ENCODE measurements around the gene METTL25B. TPM values are rescaled to one million over a fixed set of nuclear protein-coding genes. Genes with fewer than 3 reads are reported as not detected.

METTL25B gene
- total RNA-seq, result 8.5 and 10.8 TPM in 2 replicates

DNA sequence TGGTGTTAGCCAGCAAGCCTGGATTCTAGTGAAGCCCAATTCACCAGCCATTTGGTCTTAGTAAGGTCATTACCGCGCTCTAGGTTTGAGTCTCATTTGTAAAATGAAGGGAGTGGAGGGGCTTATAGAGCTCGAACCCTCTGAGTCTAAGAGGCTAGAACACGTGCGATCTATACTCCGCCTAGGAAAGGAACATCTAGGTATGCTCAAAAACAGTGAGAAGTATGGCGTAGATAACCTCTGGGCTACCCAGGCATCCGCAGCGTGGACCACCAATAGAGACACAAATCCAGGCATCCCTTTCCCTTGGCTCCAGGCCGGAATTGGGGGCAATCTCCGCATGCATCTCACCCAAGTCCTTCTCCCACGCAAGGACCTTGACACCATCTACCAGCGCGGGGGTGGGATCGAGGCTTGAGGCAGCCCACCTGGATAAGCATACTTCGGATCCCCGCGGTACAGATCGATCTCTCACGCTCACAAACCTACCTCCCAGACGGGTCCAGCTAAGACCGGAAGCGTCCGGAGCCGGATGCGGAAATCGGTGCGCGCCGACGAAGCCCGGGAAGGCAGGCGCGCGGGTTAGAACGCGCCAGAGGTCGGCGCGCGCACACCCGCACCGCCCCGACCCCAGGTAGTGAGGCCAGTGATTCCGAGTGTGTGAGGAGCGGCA, at the start of gene METTL25B:
TSS of gene METTL25B (plus strand) at position 544 of the 673 bp plus-strand sequence. CDS start 636 bp downstream, outside the sequence.

DNA sequence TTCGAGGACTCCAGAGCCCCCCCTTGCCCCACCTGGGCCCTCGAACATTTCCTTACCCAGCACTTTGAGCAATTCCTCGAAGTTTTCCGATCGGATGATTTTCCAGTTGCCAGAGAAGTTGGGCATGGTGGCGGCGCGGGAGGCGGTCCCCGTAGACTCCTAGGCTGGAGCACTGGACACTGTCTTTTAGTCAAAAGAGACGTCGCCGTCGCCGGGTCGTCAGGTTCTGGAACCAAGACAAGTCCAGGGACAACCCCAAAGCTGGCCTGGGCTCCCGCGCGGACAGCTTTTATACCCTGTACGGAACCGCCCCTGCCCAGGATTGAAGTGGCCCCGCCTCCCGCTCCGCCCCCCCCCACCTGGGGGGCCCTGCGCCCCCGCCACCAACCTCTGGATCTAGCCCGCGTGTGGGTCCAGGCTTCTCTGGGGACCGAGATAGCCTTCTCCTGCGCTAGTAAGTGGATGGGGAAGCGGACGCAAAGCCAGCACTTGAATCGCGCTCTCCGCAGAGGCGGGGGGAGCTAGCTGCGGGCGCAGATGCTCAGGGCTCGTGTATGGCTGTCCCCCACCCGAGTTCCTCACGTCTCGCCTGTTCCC, 22.9 kb upstream of the METTL25B start, which contains the start of gene CRABP2:
TSS of gene CRABP2 (minus strand) at position 263 of the 597 bp plus-strand sequence. CDS start at position 126, 137 bp downstream.

DNA sequence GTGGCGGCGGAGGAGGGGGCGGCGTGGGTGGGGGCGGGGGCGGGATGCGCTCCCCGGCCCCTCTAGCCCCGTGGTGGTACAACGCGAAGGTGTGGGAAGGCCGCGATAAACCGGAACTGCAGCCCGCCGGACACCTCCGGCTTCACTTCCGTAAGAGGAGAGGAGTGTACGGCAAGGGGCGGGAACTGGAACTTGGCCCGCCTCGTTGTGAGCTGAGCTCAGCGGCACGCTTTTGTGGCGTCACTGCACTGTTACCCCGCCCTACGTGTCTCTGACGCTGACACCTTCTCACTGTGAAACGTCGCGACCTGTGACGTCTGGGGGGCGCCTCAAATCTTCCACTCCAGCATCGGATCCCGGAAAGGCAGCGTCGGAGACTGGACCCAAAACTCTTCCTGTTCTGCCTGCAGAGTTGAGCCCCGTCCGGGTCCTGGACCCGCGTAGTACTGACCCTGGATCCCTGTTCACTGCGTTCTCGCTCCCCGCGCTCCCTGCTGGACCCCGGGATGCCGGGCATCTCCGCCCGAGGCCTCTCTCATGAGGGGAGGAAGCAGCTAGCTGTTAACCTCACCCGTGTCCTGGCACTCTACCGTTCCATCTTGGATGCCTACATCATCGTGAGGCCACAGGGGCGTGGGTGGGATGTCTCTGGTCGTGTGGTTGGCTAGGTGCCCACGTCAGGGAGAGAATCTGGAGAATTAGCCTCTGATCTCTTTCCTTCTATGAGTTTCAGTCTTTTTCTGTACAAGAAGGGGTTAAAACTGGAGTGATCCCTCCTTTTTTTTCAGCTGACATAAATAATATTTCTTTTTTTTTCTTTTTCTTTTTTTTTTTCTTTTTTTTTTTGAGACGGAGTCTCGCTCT, 562 bp downstream of the METTL25B start, which contains the start of gene ISG20L2:
TSS of gene ISG20L2 (minus strand) at position 168 of the 864 bp plus-strand sequence. CDS start 1,114 bp downstream, outside the sequence.

DNA sequence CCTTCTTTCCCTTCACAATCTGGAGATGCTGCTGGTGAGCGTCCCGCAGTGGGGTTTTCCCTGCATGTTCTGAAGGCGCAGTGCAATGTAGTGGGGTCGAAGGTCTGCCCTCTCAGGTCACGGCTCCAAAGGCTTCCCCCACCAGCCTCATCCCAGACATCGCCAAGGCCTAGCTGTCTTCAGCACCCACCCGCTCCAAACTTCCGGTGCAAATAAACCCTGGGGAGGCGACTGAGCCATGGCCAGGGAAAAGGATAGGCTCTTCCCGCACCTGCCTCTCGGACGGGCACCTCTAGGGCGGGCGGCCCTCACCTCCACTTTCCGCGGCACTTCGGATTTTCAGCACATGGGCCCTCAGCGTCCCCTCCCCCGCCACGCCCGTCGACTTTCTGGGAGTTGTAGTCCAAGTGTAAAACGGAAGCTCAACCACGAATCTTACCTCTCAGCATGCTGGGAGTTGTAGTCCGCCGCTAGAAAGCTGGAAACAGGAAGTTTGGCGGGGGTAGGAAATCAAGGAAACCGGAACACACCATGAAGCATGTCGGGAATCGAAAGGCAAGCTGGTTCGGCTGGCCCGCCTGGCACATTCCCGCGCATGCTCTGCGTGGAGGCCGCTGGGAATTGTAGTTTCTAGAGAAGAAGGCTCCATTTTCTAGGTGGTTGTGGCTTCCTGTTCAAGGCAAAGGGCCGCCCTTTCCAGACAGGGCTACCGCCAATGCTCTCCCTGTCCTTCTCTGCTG, 12.6 kb downstream of the METTL25B start, which contains the start of gene MRPL24:
TSS of gene MRPL24 (minus strand) at position 348 of the 740 bp plus-strand sequence. CDS start 2,384 bp downstream, outside the sequence.

DNA sequence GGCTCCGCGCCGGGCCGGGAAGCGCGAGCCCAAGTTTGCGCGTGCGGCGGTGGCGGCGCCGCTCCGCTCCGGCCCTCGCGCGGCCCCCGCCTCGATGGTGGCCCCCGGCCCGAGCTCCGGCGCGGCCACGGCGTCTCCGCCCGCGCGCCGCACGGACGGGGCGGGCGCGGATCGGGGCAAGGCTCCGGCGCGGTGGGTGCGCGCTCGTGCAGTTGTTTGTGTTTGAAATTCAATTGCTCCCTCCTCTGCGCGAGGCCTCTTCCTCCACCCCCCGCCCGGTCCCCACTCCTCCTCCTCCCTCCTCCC, 23.1 kb downstream of the METTL25B start, which contains the start of gene HDGF:
TSS of gene HDGF (minus strand) at position 225 of the 306 bp plus-strand sequence. CDS start 246 bp downstream, outside the sequence.

DNA sequence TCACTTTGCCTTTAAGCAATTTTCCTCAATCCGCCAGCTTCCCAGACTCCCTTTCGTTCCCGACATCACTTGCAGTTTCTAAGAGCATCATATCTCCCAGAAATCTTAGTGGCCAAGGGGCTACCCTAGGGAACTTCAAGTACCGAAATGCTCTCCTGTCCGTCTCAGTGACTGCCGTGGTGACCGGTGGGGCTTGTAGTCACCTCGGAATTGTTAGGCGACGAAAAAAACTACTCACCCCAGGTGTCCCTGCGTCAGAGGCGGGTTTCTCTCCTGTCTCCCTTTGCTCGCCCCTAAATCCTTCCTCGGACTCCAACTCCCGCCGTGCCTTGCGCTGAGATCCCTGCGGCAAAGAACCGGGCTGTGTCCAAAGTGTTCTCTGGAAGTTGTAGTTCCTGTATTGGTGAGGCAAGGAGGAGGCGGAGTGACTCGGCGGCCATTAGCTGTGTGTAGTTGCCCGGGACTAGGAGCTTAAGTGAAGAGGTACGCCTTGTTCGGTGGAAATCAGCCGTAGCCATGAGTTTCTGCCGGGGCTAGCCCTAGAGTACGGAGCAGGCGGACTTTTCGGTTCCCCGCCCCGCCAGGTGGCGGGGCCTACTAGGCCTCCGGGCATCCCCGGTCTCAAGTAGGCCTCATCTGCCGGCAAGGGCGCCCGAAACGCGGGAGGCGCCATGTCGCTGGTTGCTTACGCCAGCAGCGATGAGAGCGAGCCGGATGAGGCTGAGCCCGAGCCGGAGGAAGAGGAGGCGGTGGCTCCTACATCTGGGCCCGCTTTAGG, 39.0 kb downstream of the METTL25B start, which contains the start of gene PRCC:
TSS of gene PRCC (plus strand) at position 435 of the 778 bp plus-strand sequence. CDS start at position 672, 237 bp downstream.

Other genes with a start within 250 kb of the METTL25B start
- gene MEF2D, start 227.7 kb upstream of the METTL25B start, total RNA-seq, result 14.7 and 19.6 TPM in 2 replicates
- 17.2 and 19.9 TPM in 2 replicates for gene IQGAP3, start 155.9 kb upstream of the METTL25B start, total RNA-seq
- gene TTC24, start 148.7 kb upstream of the METTL25B start, total RNA-seq, result not detected in 2 replicates
- 49.9 and 52.4 TPM in 2 replicates for gene NAXE, start 136.7 kb upstream of the METTL25B start, total RNA-seq
- gene GPATCH4, start 127.0 kb upstream of the METTL25B start, total RNA-seq, result 10.5 and 10.6 TPM in 2 replicates
- not detected in 2 replicates for gene HAPLN2, start 109.1 kb upstream of the METTL25B start, total RNA-seq
- not detected in 2 replicates for gene BCAN, start 86.4 kb upstream of the METTL25B start, total RNA-seq
- gene NES, start 51.1 kb upstream of the METTL25B start, total RNA-seq, result 0.26 and 0.65 TPM in 2 replicates
- 1.6 and 3.0 TPM in 2 replicates for gene CRABP2, start 22.9 kb upstream of the METTL25B start, total RNA-seq
- 15.6 and 19.5 TPM in 2 replicates for gene ISG20L2, start 297 bp downstream of the METTL25B start, total RNA-seq
- gene MRPL24, start 12.6 kb downstream of the METTL25B start, total RNA-seq, result 28.9 and 35.8 TPM in 2 replicates
- 131 and 139 TPM in 2 replicates for gene HDGF, start 23.2 kb downstream of the METTL25B start, total RNA-seq
- gene PRCC, start 39.1 kb downstream of the METTL25B start, total RNA-seq, result 21.9 and 22.0 TPM in 2 replicates
- 0.52 TPM in 1 of 2 replicates, not detected in the other for gene SH2D2A, start 88.4 kb downstream of the METTL25B start, total RNA-seq
- gene INSRR, start 130.6 kb downstream of the METTL25B start, total RNA-seq, result under 0.01 TPM in 1 of 2 replicates, not detected in the other
- gene NTRK1, start 132.4 kb downstream of the METTL25B start, total RNA-seq, result 0.11 TPM in 1 of 2 replicates, not detected in the other
- 4.2 and 5.5 TPM in 2 replicates for gene PEAR1, start 165.2 kb downstream of the METTL25B start, total RNA-seq
- gene LRRC71, start 192.2 kb downstream of the METTL25B start, total RNA-seq, result not detected in 2 replicates

All from articular chondrocyte of knee joint (primary cell).